GM19043 (cell line): ENCODE data around the gene GAS6.

Experiments
- ATAC-seq: cut with Tn5 transposase; IDR thresholded peaks from one replicate; pipeline ENCODE4 v1.9.1; 2021; ENCODE audit warnings: low read depth; ENCODE audit not compliant: unreplicated experiment

The GAS6 gene

GRCh38 chr13:113783200-113783881 lies 80.5 kb downstream of the GAS6 start:
- no peak for ATAC-seq

GRCh38 chr13:113782472-113782871 lies 81.4 kb downstream of the GAS6 start:
- no peak for ATAC-seq

GRCh38 chr13:113781571-113781970 lies 82.3 kb downstream of the GAS6 start:
- no peak for ATAC-seq

GRCh38 chr13:113777311-113778260 lies 86.3 kb downstream of the GAS6 start:
- no peak for ATAC-seq

GRCh38 chr13:113776231-113777125 lies 87.4 kb downstream of the GAS6 start:
- ATAC-seq, result no peak

GRCh38 chr13:113775451-113776145 lies 88.3 kb downstream of the GAS6 start:
- ATAC-seq, result no peak

- ATAC-seq, result no peak
These were observed 89.4 kb downstream of the GAS6 start for GRCh38 chr13:113774177-113775107.

GRCh38 chr13:113771709-113772331 lies 92.1 kb downstream of the GAS6 start:
- ATAC-seq, result no peak

GRCh38 chr13:113770937-113771336 lies 92.9 kb downstream of the GAS6 start:
- no peak for ATAC-seq
